ENCODE results near the gene CYB5D1. TPM values are rescaled to one million over a fixed set of nuclear protein-coding genes. Genes with fewer than 3 reads are reported as not detected.

Gene CYB5D1
- polyA plus RNA-seq, 1 experiment = 8.1 TPM

DNA sequence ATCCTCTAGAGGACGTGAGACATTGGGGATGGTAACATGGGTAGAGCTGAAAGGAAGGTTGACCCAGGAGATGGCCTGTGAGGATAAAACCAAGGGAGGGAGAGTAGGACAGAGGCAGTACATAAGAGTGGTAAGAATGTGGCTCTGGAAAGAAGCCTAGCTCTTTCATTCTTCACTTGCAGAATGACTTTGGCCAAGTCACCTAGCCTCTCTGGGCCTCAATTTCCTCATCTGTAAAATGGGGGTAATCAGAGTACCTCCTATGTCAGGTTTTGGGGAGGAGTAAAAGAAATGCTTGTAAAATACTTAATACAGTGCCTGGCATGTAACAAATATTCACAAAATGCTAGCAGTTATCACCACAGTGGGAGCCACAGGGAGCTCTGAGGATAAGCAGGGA is 16.9 kb upstream of the CYB5D1 start:
- Histone ChIP-seq H3K27me3 (ENCODE audit: control insufficient read depth, insufficient read depth, low read length) (no peaks in the 10 kb centered on the region), H3K9me3 (ENCODE audit: control insufficient read depth, insufficient read depth, low read length) (peaks cover 4% of the 10 kb centered on the region; the same call in 1 of the 2 replicates), H3K27ac (ENCODE audit: low read depth, low read length) (peak overlapping the region; percentile 99), H3K4me3 (ENCODE audit: low read depth, low read length) (peak overlapping the region; percentile 59)
- ChIA-PET POLR2A (no interaction called here), CTCF (interaction anchor here (1.0 kb wide), 1 partner anchor 11 kb away, joined by 3 read pairs; no protein-coding TSS in a partner anchor)
- DNase-seq (ENCODE audit: low read depth, low spot score) = no peak
- TF ChIP-seq, protein P1, sequence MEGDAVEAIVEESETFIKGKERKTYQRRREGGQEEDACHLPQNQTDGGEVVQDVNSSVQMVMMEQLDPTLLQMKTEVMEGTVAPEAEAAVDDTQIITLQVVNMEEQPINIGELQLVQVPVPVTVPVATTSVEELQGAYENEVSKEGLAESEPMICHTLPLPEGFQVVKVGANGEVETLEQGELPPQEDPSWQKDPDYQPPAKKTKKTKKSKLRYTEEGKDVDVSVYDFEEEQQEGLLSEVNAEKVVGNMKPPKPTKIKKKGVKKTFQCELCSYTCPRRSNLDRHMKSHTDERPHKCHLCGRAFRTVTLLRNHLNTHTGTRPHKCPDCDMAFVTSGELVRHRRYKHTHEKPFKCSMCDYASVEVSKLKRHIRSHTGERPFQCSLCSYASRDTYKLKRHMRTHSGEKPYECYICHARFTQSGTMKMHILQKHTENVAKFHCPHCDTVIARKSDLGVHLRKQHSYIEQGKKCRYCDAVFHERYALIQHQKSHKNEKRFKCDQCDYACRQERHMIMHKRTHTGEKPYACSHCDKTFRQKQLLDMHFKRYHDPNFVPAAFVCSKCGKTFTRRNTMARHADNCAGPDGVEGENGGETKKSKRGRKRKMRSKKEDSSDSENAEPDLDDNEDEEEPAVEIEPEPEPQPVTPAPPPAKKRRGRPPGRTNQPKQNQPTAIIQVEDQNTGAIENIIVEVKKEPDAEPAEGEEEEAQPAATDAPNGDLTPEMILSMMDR (IDR thresholded peaks at IDR 0.05; ENCODE audit: low read depth, low read length) = no peak

DNA sequence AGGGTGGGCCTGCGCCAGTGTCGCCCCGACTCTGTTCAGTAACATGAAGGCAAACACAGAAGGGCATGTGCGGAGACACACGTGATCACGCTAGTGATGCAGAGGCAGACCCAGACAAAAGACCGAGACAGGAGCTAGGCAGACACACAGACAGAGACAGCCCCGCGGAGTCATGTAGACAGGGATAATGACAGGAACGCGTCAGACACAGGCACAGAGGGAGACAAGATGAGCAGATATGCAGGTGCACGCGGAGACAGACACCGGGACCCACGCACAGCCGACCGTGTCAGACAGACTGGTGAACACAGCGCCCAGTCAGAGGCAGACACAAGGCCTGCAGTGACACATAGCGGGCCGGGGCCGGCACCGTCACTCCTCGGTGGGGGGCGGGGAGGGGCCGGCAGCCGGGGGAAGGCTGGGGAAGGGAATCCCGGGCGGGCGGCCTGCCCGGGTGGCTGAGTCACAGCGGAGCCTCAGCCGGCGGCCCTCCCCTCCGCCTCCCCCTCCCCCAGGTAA is 16.3 kb upstream of the CYB5D1 start:
- peak; percentile 55 for DNase-seq (ENCODE audit: low read depth, low spot score)
- TF ChIP-seq, protein P1 (IDR thresholded peaks at IDR 0.05; ENCODE audit: low read depth, low read length) = no peak
- H3K27ac ChIP-seq (ENCODE audit: low read depth, low read length) = peak overlapping the region; percentile 99
- CTCF ChIA-PET = no interaction called here
- peak overlapping the region; percentile 59 for H3K4me3 ChIP-seq (ENCODE audit: low read depth, low read length)
- H3K9me3 ChIP-seq (ENCODE audit: control insufficient read depth, insufficient read depth, low read length) = peaks cover 4% of the 10 kb centered on the region; the same call in 1 of the 2 replicates
- H3K27me3 ChIP-seq (ENCODE audit: control insufficient read depth, insufficient read depth, low read length) = no peaks in the 10 kb centered on the region
- POLR2A ChIA-PET = interaction anchor here (1.0 to 2.1 kb wide), 3 partner anchors 15 to 332 kb away, joined by 3 to 16 read pairs (median 4); partner anchors contain the start of gene NAA38

DNA sequence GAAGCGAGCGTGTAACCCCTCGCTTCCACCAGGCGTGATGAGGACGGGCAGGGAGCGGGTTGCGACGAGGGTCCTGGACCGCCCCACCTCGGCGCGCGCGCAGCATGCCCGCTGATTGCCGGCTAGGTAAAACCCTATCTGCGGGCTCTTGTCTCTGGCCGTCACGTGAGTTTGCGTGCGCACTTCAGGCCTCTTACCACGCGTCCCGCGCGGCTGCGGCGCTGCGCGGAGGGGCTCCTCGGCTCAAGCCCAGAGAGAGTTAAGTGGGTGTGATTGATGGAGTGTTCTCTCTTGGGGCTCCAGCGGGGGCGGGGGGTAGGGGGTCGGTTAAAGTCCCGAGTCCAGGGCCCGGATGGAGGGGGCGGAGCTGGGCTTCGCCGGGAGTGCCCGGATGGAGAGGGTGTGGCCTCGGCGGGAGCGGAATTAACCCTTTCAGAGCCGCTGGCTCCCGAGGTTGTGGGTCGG is 15.9 kb upstream of the CYB5D1 start:
- POLR2A ChIA-PET = interaction anchor here (0.6 to 2.1 kb wide), 5 partner anchors 15 to 331 kb away, joined by 3 to 16 read pairs (median 4); partner anchors contain the start of gene NAA38
- peak overlapping the region; percentile 99 for H3K27ac ChIP-seq (ENCODE audit: low read depth, low read length)
- TF ChIP-seq, protein P1 (IDR thresholded peaks at IDR 0.05; ENCODE audit: low read depth, low read length) = no peak
- peak; percentile 62 for DNase-seq (ENCODE audit: low read depth, low spot score)
- peak overlapping the region; percentile 59 for H3K4me3 ChIP-seq (ENCODE audit: low read depth, low read length)
- H3K9me3 ChIP-seq (ENCODE audit: control insufficient read depth, insufficient read depth, low read length) = peaks cover 4% of the 10 kb centered on the region; the same call in 1 of the 2 replicates
- H3K27me3 ChIP-seq (ENCODE audit: control insufficient read depth, insufficient read depth, low read length) = no peaks in the 10 kb centered on the region
- CTCF ChIA-PET = no interaction called here

DNA sequence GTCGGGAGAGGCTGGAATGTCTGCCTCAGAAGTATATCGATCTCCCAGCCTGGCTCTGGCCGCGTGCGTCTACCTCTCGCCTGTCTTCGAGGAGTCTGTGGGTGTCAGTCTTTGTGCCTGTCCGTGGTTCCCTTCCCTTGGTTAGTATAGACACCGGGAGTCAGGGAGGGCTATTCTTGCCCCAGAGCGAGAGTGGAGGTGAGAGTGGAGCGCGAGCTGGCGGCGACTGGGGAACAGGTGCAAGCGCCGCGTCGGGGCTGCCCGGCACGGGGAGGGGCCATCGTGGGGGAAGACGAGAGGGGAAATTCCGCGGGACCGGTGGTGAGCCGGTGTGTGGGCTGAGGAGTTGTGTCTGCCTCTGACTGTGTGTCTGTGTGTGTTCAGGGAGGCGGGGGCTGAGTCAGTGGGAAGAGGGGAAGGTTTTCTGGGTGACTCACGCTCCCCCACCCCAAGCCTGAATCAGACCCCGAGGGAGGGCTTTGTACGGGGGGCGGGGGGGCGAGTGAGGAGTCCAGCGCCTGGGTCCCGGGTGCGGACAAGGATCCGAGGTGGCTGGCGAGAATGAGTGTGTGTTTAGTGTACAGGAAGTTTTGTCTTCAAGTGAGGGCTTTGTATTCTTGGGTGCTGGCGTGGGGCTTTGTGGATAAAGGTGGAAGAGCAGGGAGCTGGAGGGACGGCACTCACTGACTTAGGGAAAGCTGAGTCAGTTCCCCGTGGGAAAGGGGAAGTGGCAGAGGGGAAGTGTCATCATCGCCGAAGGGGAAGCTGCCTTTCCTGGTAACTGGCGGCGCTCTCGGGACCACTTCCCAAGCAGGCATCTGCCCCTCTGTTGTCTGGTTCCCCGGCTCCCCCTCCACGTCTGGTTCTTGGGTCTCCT is 15.2 kb upstream of the CYB5D1 start:
- DNase-seq (ENCODE audit: low read depth, low spot score) = peak; percentile 81
- peak overlapping the region; percentile 99 for H3K27ac ChIP-seq (ENCODE audit: low read depth, low read length)
- ChIA-PET CTCF (interaction anchor here (1.0 kb wide), 1 partner anchor 8 kb away, joined by 3 read pairs; no protein-coding TSS in a partner anchor), POLR2A (interaction anchor here (0.6 to 2.1 kb wide), 5 partner anchors 14 to 331 kb away, joined by 3 to 16 read pairs (median 4); partner anchors contain the start of gene NAA38)
- no peaks in the 10 kb centered on the region for H3K27me3 ChIP-seq (ENCODE audit: control insufficient read depth, insufficient read depth, low read length)
- TF ChIP-seq, protein P1 (IDR thresholded peaks at IDR 0.05; ENCODE audit: low read depth, low read length) = no peak
- peak overlapping the region; percentile 59 for H3K4me3 ChIP-seq (ENCODE audit: low read depth, low read length)
- H3K9me3 ChIP-seq (ENCODE audit: control insufficient read depth, insufficient read depth, low read length) = peaks cover 4% of the 10 kb centered on the region; the same call in 1 of the 2 replicates

All from AG04450 (cell line).